T1000 (cell line): ENCODE measurements around the gene PBRM1.

ENCODE experiments used
- DNase-seq: peaks from one replicate; lab custom pipeline; 2025; ENCODE audit warnings: mixed read lengths; lab: John Stamatoyannopoulos, UW

The PBRM1 gene

DNA sequence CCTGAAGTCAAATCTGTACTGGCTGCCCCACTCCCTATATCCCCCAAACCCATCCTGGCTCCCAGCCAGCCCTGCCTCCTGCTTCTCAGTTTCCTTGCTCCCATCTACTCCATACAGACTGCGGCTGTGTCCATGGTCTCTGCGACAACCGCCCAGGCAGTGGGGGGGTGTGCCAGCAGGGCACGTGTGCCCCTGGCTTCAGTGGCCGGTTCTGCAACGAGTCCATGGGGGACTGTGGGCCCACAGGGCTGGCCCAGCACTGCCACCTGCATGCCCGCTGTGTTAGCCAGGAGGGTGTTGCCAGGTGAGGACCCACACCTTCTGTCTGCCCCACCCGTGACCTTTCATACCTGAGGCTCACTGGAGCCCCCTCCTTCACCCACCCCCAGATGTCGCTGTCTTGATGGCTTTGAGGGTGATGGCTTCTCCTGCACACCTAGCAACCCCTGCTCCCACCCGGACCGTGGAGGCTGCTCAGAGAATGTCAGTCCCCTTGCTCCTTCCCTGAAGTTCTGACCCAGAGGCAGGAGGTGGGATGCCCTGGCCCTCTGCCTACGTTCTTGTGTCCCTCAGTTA, 175.9 kb downstream of the PBRM1 start:
- DNase-seq = no peak

DNA sequence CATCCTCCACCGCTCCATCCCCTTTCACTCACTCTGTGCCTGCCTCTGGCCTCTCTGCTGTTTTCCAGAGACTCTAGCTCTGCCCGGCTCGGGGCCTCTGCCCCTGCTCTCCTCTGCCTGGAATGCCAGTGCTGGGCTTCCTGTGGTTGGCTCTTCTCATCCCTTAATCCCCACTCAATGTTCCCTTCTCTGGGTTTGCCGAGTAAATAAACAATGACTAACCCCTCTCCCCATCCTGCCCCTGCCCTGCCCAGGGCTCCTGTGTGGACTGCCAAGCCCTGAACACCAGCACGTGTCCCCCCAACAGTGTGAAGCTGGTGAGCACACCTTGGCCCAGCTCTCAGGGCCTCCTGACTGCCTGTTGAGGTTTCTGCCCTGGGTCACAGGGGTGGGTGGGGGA, 178.4 kb downstream of the PBRM1 start:
- DNase-seq = peak; percentile 55

DNA sequence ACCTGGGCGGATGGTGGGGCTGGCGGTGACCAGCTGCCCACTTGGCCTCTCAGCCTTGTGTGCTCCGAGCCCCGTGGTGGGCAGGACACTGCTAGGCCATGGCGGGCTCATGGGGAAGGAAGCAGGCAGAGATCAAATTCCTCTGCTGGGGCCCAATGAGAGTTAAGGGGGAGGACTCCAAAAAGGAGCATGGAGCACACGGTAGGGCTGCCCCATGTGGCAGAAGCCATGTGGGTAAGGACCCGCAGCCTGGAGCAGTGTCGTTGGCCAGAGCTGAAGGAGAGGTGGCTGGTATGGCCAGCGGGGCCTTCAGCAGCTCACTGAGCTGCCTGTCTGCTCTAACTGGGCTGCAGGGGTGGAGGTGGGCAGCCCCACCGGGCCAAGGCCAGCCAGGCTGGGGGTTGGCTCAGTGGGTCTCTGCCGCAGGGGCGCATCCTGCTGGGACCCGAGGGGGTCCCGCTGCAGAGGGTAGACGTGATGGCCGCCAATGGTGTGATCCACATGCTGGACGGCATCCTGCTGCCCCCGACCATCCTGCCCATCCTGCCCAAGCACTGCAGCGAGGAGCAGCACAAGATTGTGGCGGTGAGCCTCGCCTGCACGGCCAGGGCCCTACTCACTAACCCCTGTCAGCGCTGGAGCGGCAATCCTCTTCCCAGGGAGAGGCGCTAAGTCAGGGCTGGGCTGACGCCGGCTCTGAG, 179.3 kb downstream of the PBRM1 start:
- no peak for DNase-seq

DNA sequence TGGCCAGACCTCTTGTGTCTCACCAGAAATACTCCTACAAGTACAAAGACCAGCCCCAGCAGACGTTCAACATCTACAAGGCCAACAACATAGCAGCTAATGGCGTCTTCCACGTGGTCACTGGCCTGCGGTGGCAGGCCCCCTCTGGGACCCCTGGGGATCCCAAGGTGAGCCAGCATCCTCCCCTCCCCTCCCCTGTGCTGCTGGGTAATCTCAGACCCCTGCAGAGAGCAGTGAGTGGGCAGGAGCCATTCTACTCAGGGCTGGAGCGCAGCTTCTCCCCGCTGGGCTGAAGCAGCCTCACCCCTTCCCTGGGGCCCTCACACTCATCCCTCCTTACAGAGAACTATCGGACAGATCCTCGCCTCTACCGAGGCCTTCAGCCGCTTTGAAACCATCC, 180.7 kb downstream of the PBRM1 start:
- DNase-seq = no peak

DNA sequence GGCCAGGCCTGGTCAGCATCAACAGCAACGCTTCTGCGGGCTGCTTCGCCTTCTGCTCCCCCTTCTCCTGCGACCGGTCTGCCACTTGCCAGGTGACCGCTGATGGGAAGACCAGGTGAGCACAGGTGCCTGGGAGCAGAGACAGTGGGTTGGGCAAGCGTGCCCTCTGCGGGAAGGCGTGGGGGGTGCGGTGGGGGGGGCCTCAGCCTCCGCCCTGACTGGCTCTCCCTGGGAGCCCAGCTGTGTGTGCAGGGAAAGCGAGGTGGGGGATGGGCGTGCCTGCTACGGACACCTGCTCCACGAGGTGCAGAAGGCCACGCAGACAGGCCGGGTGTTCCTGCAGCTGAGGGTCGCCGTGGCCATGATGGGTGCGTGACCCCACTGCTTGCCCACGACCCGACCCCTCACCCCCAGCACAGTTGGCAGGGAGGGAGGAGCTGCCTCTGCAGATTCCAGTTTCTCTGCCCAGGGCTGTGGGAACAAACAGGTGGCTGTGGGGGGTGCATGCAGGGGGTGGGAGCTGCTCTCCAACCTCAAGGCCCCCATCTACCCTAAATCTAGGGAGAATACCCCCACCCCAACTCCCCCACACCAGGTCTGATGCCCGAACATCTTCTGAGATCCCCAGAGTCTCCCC, 181.8 kb downstream of the PBRM1 start:
- no peak for DNase-seq

DNA sequence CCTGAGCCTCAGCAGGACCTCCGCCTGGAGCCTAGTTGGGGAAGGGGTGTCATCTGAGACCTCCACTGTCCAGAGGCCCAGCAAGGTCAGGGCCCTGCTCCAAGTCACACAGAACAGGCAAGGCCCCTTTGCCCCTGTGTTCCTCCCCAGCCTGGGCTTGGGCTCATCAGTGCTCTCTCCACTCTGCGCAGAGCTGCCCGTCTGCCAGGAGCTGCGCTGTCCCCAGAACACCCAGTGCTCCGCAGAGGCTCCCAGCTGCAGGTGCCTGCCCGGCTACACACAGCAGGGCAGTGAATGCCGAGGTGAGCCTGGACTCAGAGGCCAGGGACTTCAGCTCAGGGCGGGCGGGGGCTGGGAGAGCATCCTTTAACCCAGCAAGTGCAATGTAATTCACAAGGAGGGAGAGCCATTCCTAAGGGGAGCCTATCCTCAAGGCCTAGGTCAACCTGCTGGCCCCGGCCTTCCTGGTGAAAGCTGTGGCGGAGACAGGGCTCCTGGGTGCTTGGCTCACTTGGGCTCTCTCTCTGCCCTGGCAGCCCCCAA, 182.8 kb downstream of the PBRM1 start:
- no peak for DNase-seq

DNA sequence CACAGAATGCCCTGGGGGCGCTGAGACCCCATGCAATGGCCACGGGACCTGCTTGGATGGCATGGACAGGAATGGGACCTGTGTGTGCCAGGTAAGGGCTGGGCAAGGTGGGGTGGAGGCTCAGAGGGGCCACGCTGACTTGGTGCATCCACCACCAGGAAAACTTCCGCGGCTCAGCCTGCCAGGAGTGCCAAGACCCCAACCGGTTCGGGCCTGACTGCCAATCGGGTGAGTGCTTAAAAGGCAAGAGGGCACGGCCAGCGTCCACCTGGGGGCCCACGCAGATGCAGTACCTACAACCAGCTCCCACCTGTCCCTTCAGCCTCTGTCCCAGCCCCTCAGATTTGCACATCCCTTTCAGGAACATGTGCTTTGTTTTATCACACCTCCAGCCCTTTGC, 183.7 kb downstream of the PBRM1 start:
- no peak for DNase-seq

DNA sequence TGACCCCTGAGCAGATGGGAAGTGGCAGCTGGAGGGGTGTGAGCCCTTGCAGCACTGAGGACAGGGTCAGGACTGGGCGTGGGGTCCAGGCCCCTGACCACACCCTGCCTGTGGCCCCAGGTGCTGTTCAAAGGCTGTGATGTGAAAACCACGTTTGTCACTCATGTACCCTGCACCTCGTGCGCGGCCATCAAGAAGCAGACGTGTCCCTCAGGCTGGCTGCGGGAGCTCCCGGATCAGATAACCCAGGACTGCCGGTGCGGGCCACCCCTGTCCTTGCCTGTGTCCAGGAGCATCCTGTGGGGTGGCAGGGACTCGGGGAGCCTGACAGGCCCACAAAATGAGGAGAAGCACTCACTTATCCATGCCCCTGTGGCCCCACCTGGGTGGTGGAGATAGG, 184.7 kb downstream of the PBRM1 start:
- DNase-seq = no peak

DNA sequence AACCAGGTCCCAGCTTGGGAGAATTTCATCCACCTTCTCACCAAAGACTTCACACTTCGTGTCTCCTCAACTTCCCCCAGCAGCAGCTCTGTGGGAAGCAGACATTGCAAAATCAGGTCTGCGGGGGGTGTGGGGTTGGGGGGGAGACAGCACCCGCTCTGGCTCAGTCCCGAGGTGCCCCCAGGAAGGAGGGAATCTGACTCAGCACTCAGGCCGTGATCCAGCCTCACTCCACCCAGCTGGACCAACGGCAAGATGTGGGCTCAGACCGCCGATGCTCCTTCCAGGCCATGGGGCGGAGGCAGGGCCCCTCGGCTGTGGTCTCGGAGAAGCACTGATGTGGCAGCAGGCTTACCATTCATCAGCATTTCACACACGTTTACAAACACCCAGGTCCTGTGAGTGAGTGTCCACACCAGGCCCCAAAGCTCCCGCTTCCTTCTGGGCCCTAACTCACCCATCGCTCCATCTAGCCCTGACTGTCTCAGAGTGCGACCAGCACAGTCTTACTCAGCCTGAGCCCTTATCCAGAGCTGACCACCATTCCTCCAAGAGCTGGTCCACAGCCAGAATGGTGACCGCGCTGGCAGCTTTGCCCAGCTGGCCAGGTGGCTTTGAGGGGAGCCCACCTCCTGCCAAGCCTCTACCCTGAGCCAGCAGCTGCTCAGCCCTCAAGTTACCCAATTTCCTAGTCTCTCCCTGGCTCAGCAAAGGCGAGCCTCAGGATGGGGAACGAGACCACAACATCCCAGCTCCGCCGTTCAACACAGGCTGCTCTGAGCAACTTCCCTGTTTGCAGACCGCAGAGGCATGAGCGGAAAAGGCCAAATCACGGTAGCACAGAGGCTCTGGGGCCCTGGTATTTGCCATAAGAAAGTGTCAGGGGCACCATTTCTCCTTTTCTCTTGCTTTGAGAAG, 187.3 kb downstream of the PBRM1 start:
- no peak for DNase-seq

DNA sequence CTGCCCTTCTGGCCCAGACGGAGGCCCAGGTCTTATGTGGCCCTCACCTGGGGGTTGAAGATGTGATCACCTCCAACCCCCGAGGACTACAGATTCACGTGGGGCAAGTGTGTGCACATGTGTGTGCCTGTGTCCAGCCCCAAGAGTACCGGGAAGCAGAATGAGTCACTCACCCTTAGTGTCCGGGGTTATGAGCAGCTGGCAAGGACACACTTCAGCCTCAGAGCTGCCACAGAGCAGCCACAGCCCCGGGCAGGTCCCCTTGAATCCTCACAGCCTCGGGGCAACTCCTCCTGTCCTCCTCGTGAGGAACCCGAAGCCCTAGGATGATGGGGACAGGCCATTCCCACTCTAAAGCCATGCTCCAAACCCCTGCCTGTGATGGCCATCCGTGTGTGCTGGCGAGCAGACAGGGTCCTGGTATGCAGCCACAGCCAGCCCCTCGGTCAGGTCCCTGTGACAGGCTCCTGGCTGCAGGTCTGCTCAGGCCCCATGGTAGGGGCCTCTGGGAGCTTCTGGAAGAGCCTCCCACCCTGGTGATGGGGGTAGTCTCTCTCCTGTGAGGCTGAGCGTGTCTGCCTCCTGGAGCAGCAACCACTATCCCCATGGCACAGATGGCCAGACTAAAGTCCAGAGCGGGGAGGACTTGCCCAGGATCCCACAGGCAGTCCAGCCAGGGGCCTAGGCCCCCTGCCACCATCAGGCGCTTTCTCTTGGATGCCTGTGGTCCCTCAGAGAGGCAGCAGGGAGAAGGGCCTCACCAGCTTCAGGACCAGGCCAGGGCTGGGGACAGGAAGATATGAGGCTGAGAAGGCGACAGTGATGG, 189.7 kb downstream of the PBRM1 start:
- DNase-seq = peak; percentile 41
